ENCODE measurements around the gene NHLRC2. TPM values are rescaled to one million over a fixed set of nuclear protein-coding genes. Genes with fewer than 3 reads are reported as not detected.

The NHLRC2 gene
- total and polyA plus RNA-seq, 12 donors: 6.7 to 98.0 (median 71.2) TPM

GRCh38 chr10:113856563-113856962 lies 2.1 kb downstream of the NHLRC2 start:
- TF ChIP-seq CTCF (IDR thresholded peaks at IDR 0.05): no peak
- ATAC-seq (no peak), DNase-seq (no peak)
- Histone ChIP-seq H3K36me3 (peaks cover 0 to 34% (median 26%) of the 10 kb centered on the region in 9 donors), H3K27ac (peak overlapping the region in 9 of 10 donors; percentile 47 to 97 (median 96)), H3K27me3 (no peaks in the 10 kb centered on the region), H3K4me1 (peaks cover 0 to 56% (median 49%) of the 10 kb centered on the region in 9 donors), H3K4me3 (peak overlapping the region in 9 of 10 donors; percentile 74 to 99 (median 90)), H3K9me3 (peaks cover 0 to 9% (median 0%) of the 10 kb centered on the region in 11 donors)
- WGBS, 2 donors: 53 to 56% methylated on average over 1 of the region's 1 CpG
- intact Hi-C loops (cut with DNase I): loop anchor here in 6 of 10 donors (5.0 to 10.0 kb wide), 5 partner anchors 36 to 211 kb away; partner anchors contain the start of gene ADRB1 (in 4 of the 6)

DNA sequence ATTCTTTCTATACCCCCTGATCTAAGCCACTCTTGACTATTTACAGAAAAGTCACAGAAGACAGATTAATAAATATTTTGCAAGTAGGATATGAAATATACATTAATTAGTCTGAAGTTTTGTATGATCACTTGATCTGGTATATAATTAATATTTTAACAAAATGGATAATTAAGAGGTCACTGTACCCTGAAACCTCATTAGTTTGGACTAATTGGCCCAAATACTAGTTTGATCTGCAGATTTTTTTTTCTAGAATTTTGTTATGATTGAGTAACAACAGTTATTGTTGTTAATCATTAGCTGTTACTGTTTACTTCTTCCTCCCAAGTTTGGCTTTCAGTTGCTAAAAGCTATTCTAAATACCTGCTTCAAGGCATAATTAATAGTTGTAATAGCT lies 2.7 kb downstream of the NHLRC2 start:
- no peak for DNase-seq
- H3K9me3 ChIP-seq: peaks cover 0 to 10% (median 0%) of the 10 kb centered on the region in 11 donors
- intact Hi-C loops (cut with DNase I): loop anchor here in 6 of 10 donors (5.0 to 10.0 kb wide), 5 partner anchors 35 to 210 kb away; partner anchors contain the start of gene ADRB1 (in 4 of the 6)
- peak overlapping the region in 9 of 10 donors; percentile 28 to 97 (median 96) for H3K27ac ChIP-seq
- no peak for TF ChIP-seq CTCF (IDR thresholded peaks at IDR 0.05)
- ATAC-seq: no peak
- H3K4me3 ChIP-seq: peak overlapping the region in 8 of 10 donors; percentile 79 to 99 (median 90)
- peaks cover 0 to 49% (median 43%) of the 10 kb centered on the region in 9 donors for H3K4me1 ChIP-seq
- peaks cover 0 to 41% (median 32%) of the 10 kb centered on the region in 9 donors for H3K36me3 ChIP-seq
- H3K27me3 ChIP-seq: no peaks in the 10 kb centered on the region

DNA sequence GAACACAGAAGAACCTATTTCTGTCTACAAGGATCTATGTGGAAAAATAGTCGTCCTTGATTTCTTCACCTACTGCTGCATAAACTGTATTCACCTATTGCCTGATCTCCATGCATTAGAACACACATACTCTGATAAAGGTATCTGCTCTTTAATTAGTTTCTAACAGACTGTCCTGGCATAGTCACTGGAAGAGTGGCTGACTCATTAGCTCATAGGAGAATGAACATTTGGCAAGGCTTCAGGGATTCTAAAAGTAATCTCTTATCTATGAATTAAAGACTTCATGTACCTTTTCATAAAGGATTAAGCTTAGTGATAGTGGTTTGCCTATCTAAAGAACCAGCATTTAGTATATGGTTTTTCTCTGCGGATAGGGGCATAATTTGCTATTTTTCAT lies 4.1 kb downstream of the NHLRC2 start:
- Histone ChIP-seq H3K27ac (peak overlapping the region in 9 of 10 donors; percentile 28 to 97 (median 96)), H3K4me1 (peaks cover 0 to 36% (median 29%) of the 10 kb centered on the region in 9 donors), H3K9me3 (peaks cover 0 to 10% (median 0%) of the 10 kb centered on the region in 11 donors), H3K36me3 (peaks cover 0 to 54% (median 32%) of the 10 kb centered on the region in 9 donors), H3K4me3 (peak overlapping the region in 8 of 10 donors; percentile 0 to 93 (median 52)), H3K27me3 (no peaks in the 10 kb centered on the region)
- no peak for TF ChIP-seq CTCF (IDR thresholded peaks at IDR 0.05)
- ATAC-seq (peak in 3 of 8 donors; percentile 50 to 65 (median 62)), DNase-seq (peak in 1 of 2 donors; percentile 13)
- WGBS, 2 donors: 51 to 64% methylated on average over 2 of the region's 2 CpGs
- intact Hi-C loops (cut with DNase I): loop anchor here in 6 of 10 donors (5.0 to 10.0 kb wide), 5 partner anchors 34 to 209 kb away; partner anchors contain the start of gene ADRB1 (in 4 of the 6)

- DNase-seq (no peak), ATAC-seq (no peak)
- no peaks in the 10 kb centered on the region for H3K27me3 ChIP-seq
- peaks cover 0 to 10% (median 0%) of the 10 kb centered on the region in 11 donors for H3K9me3 ChIP-seq
- 70 to 80% methylated on average over 2 of the region's 2 CpGs for WGBS, 2 donors
- intact Hi-C loops (cut with DNase I): loop anchor here in 6 of 10 donors (5.0 to 10.0 kb wide), 5 partner anchors 33 to 208 kb away; partner anchors contain the start of gene ADRB1 (in 4 of the 6)
- no peak overlapping the region for H3K4me3 ChIP-seq
- TF ChIP-seq CTCF (IDR thresholded peaks at IDR 0.05): no peak
- H3K36me3 ChIP-seq: peaks cover 0 to 61% (median 37%) of the 10 kb centered on the region in 9 donors
- H3K4me1 ChIP-seq: peaks cover 0 to 34% (median 28%) of the 10 kb centered on the region in 9 donors
- peak overlapping the region in 8 of 10 donors; percentile 18 to 97 (median 96) for H3K27ac ChIP-seq
These were observed 4.8 kb downstream of the NHLRC2 start for GRCh38 chr10:113859261-113859660.

All from heart right ventricle (tissue), 16 donors.